Inferior parietal cortex (tissue), 1 donor: Measurements from ENCODE around the gene ZNF618.
A peak's percentile ranks its signal among the peaks of the same experiment; 100 is the strongest.

ENCODE experiments used
- DNase-seq: peaks from one replicate; pipeline ENCODE4 v3.0.0-alpha.2; 2016; ENCODE audit errors: extremely low spot score

The ZNF618 gene, protein sequence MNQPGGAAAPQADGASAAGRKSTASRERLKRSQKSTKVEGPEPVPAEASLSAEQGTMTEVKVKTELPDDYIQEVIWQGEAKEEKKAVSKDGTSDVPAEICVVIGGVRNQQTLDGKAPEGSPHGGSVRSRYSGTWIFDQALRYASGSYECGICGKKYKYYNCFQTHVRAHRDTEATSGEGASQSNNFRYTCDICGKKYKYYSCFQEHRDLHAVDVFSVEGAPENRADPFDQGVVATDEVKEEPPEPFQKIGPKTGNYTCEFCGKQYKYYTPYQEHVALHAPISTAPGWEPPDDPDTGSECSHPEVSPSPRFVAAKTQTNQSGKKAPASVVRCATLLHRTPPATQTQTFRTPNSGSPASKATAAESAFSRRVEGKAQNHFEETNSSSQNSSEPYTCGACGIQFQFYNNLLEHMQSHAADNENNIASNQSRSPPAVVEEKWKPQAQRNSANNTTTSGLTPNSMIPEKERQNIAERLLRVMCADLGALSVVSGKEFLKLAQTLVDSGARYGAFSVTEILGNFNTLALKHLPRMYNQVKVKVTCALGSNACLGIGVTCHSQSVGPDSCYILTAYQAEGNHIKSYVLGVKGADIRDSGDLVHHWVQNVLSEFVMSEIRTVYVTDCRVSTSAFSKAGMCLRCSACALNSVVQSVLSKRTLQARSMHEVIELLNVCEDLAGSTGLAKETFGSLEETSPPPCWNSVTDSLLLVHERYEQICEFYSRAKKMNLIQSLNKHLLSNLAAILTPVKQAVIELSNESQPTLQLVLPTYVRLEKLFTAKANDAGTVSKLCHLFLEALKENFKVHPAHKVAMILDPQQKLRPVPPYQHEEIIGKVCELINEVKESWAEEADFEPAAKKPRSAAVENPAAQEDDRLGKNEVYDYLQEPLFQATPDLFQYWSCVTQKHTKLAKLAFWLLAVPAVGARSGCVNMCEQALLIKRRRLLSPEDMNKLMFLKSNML

DNA sequence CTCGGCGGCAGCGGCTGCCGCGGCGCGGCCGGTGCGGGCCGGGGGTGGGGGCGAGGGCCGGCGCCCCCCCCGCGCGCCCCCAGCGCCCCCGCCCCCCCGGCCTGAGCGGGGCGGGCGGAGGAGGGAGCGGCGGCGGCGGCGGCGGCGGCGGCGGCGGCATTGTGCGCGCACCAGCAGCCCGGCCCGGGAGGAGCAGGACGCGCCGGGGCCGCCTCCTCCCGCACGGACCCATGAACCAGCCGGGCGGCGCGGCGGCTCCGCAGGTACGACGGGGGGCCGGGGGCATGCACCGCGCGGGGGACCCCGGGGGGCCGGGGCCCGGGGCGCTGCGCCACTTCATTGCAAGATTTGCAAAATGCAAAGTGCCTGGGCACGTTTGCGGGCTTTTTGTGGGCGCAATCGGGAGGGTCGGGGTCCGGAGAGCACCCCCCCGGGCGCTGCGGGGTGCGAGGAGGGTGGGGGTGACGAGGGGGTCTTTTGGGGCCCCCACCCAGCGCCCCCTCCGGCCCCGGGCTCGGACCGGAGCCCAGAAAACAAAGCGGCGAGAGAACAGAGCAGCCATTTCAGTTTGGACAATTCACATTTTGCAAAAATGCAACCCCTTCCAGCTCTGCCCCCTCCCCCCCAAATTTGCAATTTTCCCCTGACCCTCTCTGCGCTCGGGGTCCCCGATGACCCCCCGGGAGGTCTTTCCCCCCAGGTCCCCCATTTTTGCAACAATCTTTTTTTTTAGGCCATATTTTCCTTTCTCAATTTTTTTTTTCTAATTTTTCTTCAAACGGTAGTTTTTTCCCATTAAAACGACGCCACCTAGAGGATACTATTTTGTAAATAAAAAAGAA is at the start of gene ZNF618:
TSS of gene ZNF618 (plus strand) at position 159 of the 842 bp plus-strand sequence. CDS start at position 231, 72 bp downstream.
- DNase-seq, result no peak

DNA sequence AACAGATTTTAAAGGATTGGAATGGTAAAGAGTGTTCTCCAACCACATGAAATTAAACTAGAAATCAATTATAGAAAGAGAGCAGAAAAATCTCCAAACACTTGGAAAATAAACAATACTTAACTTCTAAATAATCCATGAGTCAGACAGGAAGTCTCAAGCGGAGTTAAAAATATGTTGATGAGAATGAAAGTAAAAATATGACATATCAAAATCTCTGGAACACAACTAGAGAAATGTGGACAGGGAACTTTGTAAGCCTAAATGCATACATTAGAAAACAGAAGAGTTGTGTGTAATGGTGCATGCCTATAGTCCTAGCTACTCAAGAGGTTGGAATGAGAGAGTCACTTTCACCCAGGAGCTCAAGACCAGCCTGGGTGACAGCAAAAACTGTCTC is 47.9 kb upstream of the ZNF618 start:
- DNase-seq, result no peak

DNA sequence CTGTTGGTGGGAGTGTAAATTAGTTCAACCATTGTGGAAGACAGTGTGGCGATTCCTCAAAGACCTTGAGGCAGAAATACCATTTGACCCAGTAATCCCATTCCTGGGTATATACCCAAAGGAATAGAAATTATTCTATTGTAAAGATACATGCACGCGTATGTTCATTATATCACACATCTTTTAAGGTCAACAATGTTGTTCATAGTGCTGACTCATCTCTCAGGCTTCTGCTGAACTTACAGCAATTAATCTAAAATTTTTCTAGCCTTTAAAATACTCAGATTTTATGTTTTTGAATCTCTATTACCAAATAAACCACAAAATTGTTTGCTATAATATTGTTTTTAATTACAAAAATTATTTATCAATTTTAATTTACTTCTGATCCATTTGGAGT is 38.8 kb upstream of the ZNF618 start:
- DNase-seq, result no peak

DNA sequence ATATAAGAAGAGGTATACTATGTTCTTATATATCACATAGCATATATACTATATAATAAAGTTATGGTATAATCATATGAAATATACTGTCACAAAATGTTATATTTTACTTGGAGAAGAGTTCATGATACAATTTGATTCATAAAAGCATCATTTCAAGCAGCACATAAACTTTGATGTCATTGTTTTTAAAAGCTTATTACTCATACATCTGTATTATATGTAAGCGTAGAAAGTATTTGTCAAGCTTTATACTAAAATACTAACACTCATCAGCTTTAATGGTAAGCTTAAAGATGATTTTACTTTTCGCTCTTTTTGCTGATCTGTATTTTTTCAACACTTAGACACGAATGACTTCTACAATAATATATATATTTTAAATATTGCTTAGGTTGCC is 34.0 kb upstream of the ZNF618 start:
- DNase-seq, result no peak

DNA sequence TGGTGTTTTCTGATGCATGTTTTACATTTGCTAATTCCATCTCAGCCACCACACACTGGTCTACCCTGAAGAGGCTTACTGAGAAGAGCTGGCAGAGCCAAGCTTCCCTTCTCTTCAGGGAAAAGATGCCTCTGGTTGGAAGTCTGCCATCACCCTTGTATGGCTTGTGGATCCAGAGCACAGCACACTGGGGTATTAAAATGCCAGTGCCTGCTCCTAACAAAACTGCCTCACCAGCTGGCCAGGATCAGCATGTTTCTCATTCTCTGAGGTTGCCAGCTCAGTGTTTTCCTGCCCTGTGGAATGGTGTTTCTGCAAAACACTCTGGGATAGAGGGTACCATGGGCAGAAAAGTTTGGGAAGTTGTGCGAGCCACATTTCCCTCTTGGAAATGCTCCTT is 31.6 kb upstream of the ZNF618 start:
- DNase-seq, result no peak

DNA sequence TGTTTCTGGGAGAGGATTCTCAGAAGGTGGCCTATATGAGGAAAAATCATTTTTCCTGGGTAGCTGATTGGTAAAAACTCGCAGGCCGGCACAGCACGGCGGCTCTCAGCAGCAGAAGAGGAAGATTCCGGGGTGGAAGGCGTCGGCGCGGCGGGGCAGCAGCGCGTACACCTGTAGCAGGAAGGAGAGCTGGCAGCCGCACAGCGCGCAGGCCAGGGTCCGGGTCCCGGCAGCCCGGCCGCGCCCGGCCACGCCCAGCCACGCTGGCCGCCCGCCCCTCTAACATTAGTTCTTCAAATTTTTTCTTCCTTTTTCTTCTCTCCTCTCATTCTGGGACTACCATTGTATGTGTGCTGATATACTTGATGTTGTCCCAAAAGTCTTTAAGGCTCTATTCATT is 24.8 kb upstream of the ZNF618 start:
- no peak for DNase-seq

DNA sequence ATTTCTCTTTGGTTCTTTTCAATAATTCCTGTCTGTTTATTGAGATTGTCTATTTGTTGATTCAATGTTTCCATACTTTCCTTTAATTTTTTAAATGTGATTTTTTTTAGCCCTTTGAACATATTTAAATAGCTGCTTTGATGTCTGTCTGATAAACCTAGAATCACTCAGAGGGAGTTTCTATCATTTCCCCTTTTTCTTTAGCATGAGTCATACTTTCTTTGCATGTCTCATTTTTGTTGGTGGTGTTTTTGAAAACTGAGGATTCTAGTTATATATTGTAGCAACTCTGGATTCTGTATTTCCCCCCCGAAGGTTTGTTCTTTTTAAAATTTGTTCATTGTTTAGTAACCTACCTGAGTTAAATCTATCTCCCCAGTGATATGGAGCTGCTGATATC is 24.2 kb upstream of the ZNF618 start:
- no peak for DNase-seq

DNA sequence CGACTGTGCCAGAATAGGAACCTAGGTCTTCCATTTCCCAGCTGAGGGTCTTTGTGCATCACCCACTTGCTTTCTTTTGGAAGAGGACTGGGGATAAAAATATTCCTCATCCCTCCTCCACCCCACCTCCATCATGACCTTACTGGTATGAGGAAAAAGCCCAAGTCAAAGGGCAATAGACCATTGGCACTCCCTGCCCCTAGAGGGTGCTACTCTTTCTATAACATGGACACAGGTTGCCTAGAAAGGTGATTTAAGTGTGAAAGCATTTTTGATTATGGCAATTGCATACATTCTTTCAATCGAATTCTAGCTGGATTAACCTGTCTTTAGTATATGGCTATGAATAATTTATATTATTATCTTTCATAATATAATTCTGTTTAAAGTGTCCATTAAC is 22.8 kb upstream of the ZNF618 start:
- no peak for DNase-seq

DNA sequence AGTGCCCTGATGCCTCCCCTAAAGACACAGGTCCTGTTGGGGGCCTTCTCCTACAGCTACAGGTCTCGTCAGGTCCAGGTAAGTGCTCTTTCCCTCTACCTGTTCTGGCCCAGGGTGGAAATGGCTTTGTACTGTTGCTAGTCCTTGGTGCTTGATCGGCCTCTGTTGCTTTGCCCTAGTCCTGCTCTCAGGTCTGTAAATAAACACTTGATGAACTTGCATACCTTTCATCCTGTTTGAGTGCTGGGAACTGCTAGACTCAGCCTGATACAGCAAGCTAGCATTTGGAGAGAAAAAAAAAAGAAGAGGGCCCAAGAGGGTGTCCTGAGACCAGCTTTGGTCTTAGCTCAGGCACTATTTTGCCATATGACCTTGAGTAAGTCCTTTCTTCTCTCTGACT is 21.8 kb upstream of the ZNF618 start:
- DNase-seq, result no peak

DNA sequence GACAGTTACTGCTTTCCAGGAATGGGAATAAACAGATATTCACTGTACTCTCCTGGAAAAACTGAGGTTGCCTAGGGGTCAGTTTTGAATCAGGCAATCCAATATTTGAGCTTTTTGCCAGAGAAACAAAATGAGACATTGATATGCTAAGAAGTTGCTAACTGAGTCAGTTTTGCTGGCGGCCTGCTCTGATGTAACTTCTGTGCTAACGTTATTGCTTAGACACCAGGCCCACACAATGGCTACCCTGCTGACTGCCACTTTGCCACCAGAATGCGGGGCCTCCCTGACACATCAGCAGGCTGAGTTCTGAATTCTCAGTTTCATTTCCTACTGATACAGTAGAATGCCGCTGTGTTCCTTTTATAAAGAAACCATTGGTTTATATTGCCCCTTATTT is 18.2 kb upstream of the ZNF618 start:
- no peak for DNase-seq

DNA sequence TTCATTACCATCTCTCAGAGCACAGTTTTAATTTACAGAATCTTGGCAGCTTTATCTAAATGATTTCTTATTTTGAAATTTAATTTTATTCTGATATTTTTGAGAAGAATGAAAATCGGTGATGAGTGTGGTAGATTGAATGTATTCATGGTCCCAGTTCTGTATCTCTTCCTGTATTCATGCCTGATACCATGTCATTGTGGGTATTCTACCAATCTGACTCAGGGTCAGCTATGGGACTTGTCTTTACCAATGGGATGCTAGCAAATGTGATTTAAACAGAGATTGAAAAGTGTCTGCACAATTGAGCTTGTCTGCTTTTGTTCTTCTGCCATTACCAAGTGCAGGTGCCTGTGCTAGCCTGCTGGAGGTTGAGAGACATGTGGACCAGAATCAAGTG is 17.8 kb upstream of the ZNF618 start:
- DNase-seq, result no peak

DNA sequence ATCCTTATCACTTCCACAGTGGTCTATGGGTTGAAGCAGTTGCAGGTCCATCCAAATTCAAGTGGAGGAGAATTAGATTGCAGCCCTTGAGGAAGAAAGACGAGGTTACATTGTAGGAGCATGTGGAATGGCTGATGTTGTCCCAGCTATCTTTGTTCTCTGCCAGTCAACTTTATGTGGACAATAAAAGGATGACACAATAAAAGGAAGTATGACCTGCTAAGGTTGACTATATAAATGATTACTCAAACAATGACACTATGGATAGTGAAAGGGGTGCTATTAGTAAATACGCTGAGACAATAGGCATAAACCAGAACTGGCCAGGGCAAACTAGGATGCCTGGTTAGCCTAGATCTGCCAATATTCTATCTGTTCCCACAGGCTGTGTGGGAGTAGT is 12.8 kb upstream of the ZNF618 start:
- no peak for DNase-seq

DNA sequence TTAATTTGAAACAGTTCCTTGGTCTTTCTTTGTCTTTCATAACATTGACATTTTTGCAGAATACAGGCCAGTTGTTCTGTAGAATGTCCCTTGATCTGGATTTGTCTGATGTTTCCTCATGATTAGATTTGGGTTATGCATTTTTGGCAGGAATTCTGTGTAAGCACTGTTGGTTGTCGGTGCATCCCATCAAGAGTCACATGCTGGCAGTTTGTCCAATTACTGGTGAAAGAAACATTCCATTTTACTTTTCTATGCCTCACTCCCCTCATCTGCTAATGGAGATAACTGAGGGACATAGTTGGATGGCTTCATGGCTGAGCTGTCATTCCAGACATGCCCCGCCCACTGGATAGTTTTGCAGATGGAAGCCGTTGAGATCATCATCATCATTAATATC is 7.6 kb upstream of the ZNF618 start:
- no peak for DNase-seq

DNA sequence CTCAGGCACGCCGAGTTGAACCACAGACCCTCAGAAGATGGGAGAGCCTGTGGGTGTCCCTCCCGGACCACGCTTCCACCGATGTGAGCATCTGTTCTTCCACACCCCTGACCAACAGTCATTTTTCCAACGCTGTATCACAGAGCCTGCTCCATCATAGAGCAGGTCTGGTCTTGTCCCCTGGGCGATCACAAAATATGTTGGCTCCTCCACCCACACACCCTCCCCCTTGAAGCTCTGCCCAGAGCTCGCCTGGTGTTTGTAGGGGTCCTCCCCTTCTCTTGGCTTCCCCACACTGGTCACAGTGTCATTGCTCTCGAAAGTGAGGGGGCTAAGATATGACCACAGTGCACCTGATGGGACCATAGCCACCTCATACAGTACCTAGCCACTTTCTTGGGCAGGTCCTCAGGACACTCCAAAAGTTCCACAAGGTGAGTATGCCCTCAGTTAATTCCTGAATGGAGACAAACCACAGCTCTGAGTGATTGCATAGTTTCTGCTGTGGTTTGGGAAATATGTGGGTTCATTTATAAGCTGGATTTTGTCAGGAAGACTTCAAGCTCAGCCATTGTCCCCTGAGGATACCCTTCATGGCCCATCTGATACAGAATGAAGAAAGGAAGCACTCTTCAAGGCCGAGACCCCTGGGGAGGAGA is 3.5 kb upstream of the ZNF618 start:
- no peak for DNase-seq

DNA sequence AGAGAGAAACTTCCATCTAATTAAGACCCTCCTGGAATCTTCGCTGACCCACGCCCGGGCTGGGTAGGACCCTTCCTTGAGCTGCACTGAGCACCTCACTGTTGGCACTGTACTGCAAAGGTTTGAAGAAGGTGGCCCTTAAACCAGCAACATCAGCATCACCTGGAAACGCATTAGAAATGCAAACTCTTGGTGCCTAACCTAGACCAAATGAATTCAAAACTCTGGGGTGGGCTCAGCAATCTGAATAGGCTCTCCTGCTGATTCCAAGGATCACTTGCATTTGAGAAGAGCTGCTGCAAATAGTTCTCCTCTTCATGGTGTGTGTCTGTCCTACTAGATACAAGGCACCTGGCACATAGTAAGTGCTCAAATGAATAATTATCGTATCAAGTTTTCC is 2.7 kb upstream of the ZNF618 start:
- DNase-seq, result no peak

DNA sequence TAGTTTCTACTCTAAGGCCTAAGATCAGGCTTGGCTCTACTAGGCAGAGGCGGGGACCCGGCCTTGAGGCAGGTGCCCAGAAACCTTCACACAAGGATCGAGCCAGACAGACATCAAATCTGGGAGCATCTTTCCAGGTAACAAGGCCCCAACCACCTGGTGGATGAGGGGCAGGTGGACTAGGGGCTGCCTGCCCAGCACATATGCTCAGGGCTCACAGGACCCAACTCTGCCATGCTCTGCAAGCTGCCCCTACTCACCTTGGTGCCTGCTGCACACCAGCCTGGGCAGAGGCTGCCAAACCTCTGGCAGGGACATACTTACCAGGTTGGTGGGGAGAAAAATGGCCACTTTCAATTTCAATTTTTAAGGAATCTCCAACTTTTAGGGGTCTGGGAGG is 2.2 kb upstream of the ZNF618 start:
- DNase-seq, result no peak

DNA sequence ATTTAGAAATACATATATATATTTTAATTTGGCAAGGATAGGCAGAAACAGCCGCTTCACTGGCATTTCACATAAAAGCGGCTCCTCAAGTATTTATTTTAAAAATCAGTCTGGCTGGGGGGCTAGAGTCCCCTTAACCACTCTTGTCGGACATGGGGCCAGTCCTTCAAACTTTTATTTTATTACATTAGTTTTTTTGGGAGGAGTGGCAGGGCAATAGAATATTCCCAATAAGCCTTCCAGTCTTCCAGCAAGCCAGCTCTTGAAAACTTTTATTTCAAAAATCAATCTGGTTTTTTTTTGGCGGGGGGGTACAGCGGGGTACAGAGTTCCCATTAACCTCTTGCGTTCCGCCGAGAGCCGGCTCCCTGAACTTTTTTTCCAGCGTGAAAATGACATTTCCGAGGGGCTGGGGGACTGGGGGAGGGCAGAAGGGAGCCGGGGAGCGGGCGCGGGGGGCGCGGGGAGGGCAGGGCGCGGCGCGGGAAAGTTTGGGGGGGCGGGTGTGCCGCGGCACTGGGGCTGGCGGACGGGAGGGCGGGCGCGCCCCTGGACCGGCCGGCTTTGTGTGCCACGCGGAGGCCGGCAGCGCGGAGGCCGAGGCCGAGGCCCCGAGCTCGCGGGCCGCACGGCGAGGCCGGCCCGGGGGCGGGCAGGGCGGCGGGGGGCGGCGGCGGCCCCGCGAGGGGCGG is 504 bp upstream of the ZNF618 start:
- DNase-seq, result no peak

DNA sequence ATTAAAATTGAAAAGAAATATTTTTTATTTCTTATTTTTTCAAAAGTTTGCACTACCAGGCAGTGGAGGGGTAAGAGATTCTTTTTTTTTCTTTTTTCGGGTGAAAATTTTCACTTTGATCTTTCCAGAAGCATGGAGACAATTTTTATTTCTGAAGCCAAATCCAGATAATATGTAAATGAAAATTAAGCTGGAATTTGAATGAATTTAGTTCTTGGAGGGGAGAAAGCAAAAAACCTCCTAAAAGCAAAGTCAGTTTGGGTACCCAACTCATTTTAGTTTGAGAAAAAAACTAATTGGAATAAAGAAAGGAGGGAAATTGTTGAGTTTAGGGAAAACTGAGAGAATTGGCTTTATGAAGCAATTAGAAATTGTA is 872 bp downstream of the ZNF618 start:
- peak; percentile 32 for DNase-seq

DNA sequence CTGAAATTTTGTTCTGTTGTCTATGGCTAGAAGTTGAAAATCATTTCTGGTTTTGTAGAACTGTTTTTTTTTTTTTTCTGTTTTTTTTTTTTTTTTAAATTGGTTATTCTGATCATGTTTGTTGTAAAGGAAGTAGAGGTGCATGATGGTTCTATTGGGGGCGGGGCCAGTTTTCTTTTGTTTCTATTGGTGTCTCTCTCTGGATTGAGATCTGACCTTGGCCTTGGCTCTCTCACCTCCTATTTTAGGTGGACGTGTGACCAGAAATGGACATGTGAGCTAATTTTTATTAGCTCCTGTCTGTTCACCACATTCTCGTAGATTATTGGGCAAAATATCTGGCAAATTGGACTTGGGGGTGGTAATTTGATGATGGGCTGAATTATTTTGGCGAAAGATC is 3.2 kb downstream of the ZNF618 start:
- no peak for DNase-seq

DNA sequence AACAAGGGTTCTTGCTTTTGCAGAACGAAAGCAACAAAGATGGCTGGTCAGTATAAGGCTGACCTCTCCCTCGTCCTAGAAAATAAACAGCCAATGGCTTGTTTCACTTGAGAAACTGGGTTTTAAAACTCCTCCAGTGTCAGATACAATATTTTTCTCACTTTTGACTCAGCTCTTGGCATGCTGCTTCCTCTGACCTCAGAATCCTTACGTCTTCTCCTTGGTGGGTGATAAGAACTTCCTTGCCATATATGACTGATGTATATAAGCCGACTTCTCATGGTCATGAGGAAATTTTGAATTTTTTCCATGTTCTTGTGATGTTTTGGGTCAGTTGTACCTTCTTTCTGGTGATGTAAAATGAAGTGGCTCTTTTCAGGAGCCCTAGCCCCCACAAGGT is 3.8 kb downstream of the ZNF618 start:
- DNase-seq, result no peak

DNA sequence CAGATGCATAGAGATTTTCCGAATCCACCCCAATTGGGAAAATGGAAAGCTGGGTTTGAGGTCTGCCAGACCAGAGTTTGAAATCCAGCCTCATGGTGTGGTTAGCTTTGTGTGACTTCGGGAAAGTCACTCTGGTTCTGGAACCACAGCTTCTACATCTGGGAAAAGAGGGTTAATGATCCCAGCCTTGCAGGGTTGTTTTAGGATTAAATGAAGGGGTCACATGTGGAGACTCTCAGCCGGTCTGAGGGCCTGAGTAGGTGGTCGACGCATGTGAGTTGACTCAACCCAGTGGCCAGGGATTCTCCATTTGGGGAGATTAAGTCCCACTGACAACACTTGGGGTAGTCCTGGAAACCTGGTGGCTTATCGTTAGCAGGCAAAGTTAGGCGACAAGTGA is 6.1 kb downstream of the ZNF618 start:
- DNase-seq, result no peak
